Calu3 (cell line): Measurements from ENCODE around the gene SDHAF4. TPM values are rescaled to one million over a fixed set of nuclear protein-coding genes. Genes with fewer than 3 reads are reported as not detected.

Source experiments
- BruUV-seq: library from RNA; stranded (reverse); fragments of 400-500 nt; replicated peaks from 2 replicates; lab custom pipeline; 2021; lab: Mats Ljungman, UMichigan
- CTCF ChIA-PET: fragments of 300-600 bp; sonication (Branson Sonifier 250); formaldehyde crosslinking; loops from one replicate; lab custom pipeline; 2022; ENCODE audit warnings: antibody characterized with exemption; lab: Charles Lee
- DNase-seq: peaks from one replicate; pipeline ENCODE4 v3.0.0; 2022
- H3K27ac Mint-ChIP-seq: one replicate; pipeline ENCODE4 v1.8.0; 2022; ENCODE audit warnings: mixed read lengths; ENCODE audit not compliant: unreplicated experiment
- H3K27me3 Mint-ChIP-seq: one replicate; pipeline ENCODE4 v1.8.0; 2022; ENCODE audit warnings: mixed read lengths; ENCODE audit not compliant: unreplicated experiment
- H3K36me3 Mint-ChIP-seq: one replicate; pipeline ENCODE4 v1.8.0; 2022; ENCODE audit warnings: mild to moderate bottlenecking, moderate library complexity, mixed read lengths; ENCODE audit not compliant: insufficient read depth, unreplicated experiment
- H3K4me1 Mint-ChIP-seq: one replicate; pipeline ENCODE4 v1.8.0; 2022; ENCODE audit warnings: mild to moderate bottlenecking, low read depth, mixed read lengths; ENCODE audit not compliant: unreplicated experiment
- H3K4me3 Mint-ChIP-seq: one replicate; pipeline ENCODE4 v1.8.0; 2022; ENCODE audit warnings: mild to moderate bottlenecking, low read depth, moderate library complexity, mixed read lengths; ENCODE audit not compliant: unreplicated experiment
- H3K9me3 Mint-ChIP-seq: one replicate; pipeline ENCODE4 v1.8.0; 2022; ENCODE audit warnings: low read depth, mixed read lengths; ENCODE audit not compliant: unreplicated experiment
- intact Hi-C: fragments of 100-400 bp; cut with micrococcal nuclease; formaldehyde crosslinking; loops from one replicate; pipeline ENCODE4 v1.10.0; 2022; ENCODE audit not compliant: unreplicated experiment
- total RNA-seq: library from RNA; stranded (reverse); gene quantifications from 2 replicates; pipeline ENCODE4 v1.2.3, GENCODE V29; 2022
- TF ChIP-seq, protein P1 (sequence below): fragments of 200-600 bp; IDR thresholded peaks from one replicate; pipeline ENCODE4 v1.8.0; 2022; ENCODE audit warnings: antibody characterized with exemption; ENCODE audit not compliant: unreplicated experiment

SDHAF4 gene
- total RNA-seq, 1 experiment from 2014 or later: 13.3 TPM

DNA sequence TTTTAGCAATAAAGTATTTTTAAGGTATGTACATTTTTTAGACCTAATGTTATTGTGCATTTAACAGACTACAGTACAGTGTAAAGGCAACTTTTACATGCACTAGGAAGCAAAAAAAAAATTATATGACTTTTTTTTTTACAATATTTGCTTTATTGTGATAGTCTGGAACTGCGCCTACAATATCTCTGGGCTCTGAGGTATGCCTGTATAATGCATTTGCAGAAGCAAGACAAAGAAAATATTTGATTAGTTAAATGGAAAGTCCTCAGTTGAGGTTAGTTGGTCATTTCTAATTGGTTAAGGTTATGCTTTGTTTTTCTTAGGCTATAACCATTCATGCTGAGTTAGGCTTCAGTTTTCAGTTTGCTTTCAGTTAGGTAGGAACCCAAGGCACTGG lies 54.0 kb downstream of the SDHAF4 start:
- Mint-ChIP-seq H3K4me3 (no peak overlapping the region), H3K9me3 (no peaks in the 10 kb centered on the region), H3K36me3 (no peaks in the 10 kb centered on the region), H3K27ac (no peak overlapping the region), H3K4me1 (no peaks in the 10 kb centered on the region), H3K27me3 (no peaks in the 10 kb centered on the region)
- BruUV-seq: no TSS peak
- TF ChIP-seq, protein P1, sequence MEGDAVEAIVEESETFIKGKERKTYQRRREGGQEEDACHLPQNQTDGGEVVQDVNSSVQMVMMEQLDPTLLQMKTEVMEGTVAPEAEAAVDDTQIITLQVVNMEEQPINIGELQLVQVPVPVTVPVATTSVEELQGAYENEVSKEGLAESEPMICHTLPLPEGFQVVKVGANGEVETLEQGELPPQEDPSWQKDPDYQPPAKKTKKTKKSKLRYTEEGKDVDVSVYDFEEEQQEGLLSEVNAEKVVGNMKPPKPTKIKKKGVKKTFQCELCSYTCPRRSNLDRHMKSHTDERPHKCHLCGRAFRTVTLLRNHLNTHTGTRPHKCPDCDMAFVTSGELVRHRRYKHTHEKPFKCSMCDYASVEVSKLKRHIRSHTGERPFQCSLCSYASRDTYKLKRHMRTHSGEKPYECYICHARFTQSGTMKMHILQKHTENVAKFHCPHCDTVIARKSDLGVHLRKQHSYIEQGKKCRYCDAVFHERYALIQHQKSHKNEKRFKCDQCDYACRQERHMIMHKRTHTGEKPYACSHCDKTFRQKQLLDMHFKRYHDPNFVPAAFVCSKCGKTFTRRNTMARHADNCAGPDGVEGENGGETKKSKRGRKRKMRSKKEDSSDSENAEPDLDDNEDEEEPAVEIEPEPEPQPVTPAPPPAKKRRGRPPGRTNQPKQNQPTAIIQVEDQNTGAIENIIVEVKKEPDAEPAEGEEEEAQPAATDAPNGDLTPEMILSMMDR: no peak
- DNase-seq: no peak
- CTCF ChIA-PET: interaction anchor here (0.6 to 0.8 kb wide), 3 partner anchors 28 to 308 kb away, joined by 3 to 7 read pairs (median 4); no protein-coding TSS in a partner anchor
- intact Hi-C loops: no loop called here

DNA sequence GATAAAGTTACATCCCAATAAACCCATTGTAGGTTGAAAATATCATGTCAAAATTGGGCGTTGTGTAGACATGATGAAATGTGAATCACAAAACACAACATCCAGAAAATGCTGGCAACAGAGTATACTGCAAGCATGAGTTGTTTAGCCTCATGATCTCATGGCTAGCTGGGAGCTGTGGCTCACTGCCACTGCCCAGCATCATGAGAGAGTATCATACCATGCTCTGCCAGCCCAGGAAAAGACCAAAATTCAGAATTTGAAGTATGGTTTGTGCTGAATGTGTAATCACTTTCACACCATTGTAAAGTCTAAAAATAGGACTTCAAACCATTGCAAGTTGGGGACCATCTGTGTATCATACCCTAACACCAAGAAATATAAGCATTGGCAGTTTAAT lies 55.7 kb downstream of the SDHAF4 start:
- no TSS peak for BruUV-seq
- H3K36me3 Mint-ChIP-seq: no peaks in the 10 kb centered on the region
- TF ChIP-seq, protein P1: no peak
- H3K27me3 Mint-ChIP-seq: no peaks in the 10 kb centered on the region
- CTCF ChIA-PET: interaction anchor here (1.6 kb wide), 1 partner anchor 10 kb away, joined by 4 read pairs; no protein-coding TSS in a partner anchor
- no peak overlapping the region for H3K4me3 Mint-ChIP-seq
- DNase-seq: no peak
- intact Hi-C loops: no loop called here
- no peaks in the 10 kb centered on the region for H3K4me1 Mint-ChIP-seq
- H3K27ac Mint-ChIP-seq: no peak overlapping the region
- H3K9me3 Mint-ChIP-seq: no peaks in the 10 kb centered on the region

DNA sequence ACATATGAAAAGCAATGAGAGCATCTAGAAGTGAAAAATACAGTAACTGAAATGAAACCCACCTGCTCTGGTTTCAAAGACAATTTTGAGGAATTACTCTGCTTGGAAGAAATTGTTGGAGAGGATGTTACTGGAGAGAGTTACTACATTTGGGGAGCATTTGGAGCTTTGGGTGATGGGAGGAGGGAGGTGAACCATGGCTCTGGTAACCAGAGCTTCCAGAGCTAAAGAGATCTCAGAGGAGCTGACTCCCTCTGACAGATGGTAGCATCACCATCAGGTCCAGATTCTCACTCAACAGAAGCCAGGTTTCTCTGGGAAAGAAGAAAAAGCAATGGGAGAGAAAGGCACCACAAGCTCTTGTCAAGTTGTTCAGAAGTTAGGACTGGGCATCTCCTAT lies 58.7 kb downstream of the SDHAF4 start:
- no peak for DNase-seq
- TF ChIP-seq, protein P1: no peak
- Mint-ChIP-seq H3K4me1 (no peaks in the 10 kb centered on the region), H3K9me3 (no peaks in the 10 kb centered on the region), H3K27ac (no peak overlapping the region), H3K27me3 (peaks cover 12% of the 10 kb centered on the region), H3K4me3 (no peak overlapping the region), H3K36me3 (no peaks in the 10 kb centered on the region)
- BruUV-seq: no TSS peak
- CTCF ChIA-PET: no interaction called here
- intact Hi-C loops: no loop called here

DNA sequence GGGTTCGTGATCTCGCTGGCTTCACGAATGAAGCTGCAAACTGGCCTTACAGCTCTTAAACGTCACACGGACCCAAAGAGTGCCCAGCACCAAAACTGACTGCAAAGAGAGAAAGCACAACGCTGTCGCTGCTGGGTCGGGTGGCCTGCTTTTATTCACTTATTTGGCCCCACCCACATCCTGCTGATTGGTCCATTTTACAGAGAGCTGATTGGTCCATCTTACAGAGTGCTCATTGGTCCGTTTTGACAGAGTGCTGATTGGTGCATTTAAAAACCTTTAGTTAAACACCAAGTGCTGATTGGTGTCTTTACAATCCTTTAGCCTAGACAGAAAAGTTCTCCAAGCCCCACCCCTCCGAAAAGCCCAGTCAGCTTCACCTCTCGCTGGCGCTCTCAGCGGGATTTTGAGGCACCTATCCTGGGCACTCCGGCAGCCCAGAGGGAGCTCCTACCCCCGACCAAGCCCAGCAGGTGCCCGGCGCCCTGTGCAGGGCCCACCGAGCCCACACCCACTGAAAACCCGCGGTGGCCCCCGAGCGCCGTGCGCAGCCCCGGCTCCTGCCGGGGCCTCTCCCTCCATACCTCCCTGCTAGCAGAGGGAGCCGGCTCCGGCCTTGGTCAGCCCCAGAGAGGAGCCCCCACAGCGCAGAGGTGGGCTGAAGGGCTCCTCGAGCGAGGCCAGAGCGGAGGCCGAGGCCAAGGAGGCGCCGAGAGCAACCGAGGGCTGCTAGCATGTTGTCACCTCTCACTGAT lies 60.9 kb downstream of the SDHAF4 start:
- DNase-seq: no peak
- no TSS peak for BruUV-seq
- Mint-ChIP-seq H3K4me1 (no peaks in the 10 kb centered on the region), H3K27me3 (peaks cover 15% of the 10 kb centered on the region), H3K9me3 (no peaks in the 10 kb centered on the region), H3K4me3 (no peak overlapping the region), H3K27ac (no peak overlapping the region), H3K36me3 (no peaks in the 10 kb centered on the region)
- intact Hi-C loops: no loop called here
- CTCF ChIA-PET: no interaction called here
- TF ChIP-seq, protein P1: no peak
